Neural progenitor cell (in vitro differentiated cells): Measurements from ENCODE around the gene S100A14.

ENCODE experiments used
- CTCF ChIP-seq: fragments of 200-600 bp; sonication (generic); IDR thresholded peaks from 2 replicates; pipeline ENCODE4 v1.5.1; 2017; ENCODE audit warnings: antibody characterized with exemption, mild to moderate bottlenecking
- EZH2 ChIP-seq: fragments of 200-600 bp; sonication (generic); IDR thresholded peaks from 2 replicates; pipeline ENCODE4 v1.6.1; 2017; ENCODE audit warnings: antibody characterized with exemption, mild to moderate bottlenecking, moderate library complexity
- EZH2phosphoT487 ChIP-seq: fragments of 200-600 bp; sonication (generic); IDR thresholded peaks from 2 replicates; pipeline ENCODE4 v1.6.1; 2017; ENCODE audit warnings: antibody characterized with exemption

- TF ChIP-seq EZH2 (no peak), CTCF (no peak), EZH2phosphoT487 (no peak)
These were observed 1.8 kb downstream of the S100A14 start for GRCh38 chr1:153614189-153614900.
